Measurements from ENCODE around the gene LIAS. TPM values are rescaled to one million over a fixed set of nuclear protein-coding genes. Genes with fewer than 3 reads are reported as not detected.

The LIAS gene
- total RNA-seq, 4 donors from 2014 or later: 2.6 to 27.3 (median 13.0) TPM

- in situ Hi-C loops (cut with MboI; ENCODE audit: low pct_ligation_motif_present in 1 of 4, low pct_unique_long_range_greater_than_20kb in 1 of 4, low sequenced_read_pairs in 3 of 4) (loop anchor here in 1 of 4 donors (10.0 kb wide), 1 partner anchor 170 kb away; the partner anchor contains the start of gene SMIM14), intact Hi-C loops (cut with DNase I; ENCODE audit: low total_unique reads) (loop anchor here (10.0 kb wide), 1 partner anchor 510 kb away; the partner anchor contains the start of gene PDS5A)
- Histone ChIP-seq H3K36me3 (peaks cover 0 to 22% (median 8%) of the 10 kb centered on the region in 4 donors), H3K4me1 (peaks cover 0 to 26% (median 7%) of the 10 kb centered on the region in 4 donors), H3K27me3 (no peaks in the 10 kb centered on the region), H3K9me3 (no peaks in the 10 kb centered on the region), H3K27ac (peak overlapping the region in 2 of 4 donors; percentile 18 to 63), H3K4me3 (no peak overlapping the region)
- WGBS, 2 donors (ENCODE audit: low coverage in 1 of 2): 40% methylated on average over 2 of the region's 2 CpGs; no CpG with 5 or more reads in 1 of the 2 donors
- no peak for DNase-seq
- TF ChIP-seq CTCF (IDR thresholded peaks at IDR 0.05) (no peak), POLR2A (IDR thresholded peaks at IDR 0.05) (no peak), POLR2AphosphoS5 (IDR thresholded peaks at IDR 0.05) (peak in 1 of 3 donors; percentile 37), EP300 (IDR thresholded peaks at IDR 0.05; ENCODE audit: low read depth) (no peak)
Measured at GRCh38 chr4:39464886-39465501, 6.1 kb downstream of the LIAS start.

GRCh38 chr4:39466747-39467146 is 7.9 kb downstream of the LIAS start:
- Histone ChIP-seq H3K36me3 (peaks cover 0 to 26% (median 8%) of the 10 kb centered on the region in 4 donors), H3K27me3 (no peaks in the 10 kb centered on the region), H3K4me3 (no peak overlapping the region), H3K9me3 (no peaks in the 10 kb centered on the region), H3K27ac (peak overlapping the region; percentile 38 to 63 (median 50)), H3K4me1 (peaks cover 0 to 22% (median 7%) of the 10 kb centered on the region in 4 donors)
- in situ Hi-C loops (cut with MboI; ENCODE audit: low pct_ligation_motif_present in 1 of 4, low pct_unique_long_range_greater_than_20kb in 1 of 4, low sequenced_read_pairs in 3 of 4) (loop anchor here in 1 of 4 donors (10.0 kb wide), 1 partner anchor 168 kb away; the partner anchor contains the start of gene SMIM14), intact Hi-C loops (cut with DNase I; ENCODE audit: low total_unique reads) (loop anchor here (10.0 kb wide), 1 partner anchor 508 kb away; the partner anchor contains the start of gene PDS5A)
- 49 to 64% methylated on average over 4 of the region's 4 CpGs for WGBS, 2 donors (ENCODE audit: low coverage in 1 of 2)
- no peak for TF ChIP-seq CTCF (IDR thresholded peaks at IDR 0.05)
- TF ChIP-seq EP300 (IDR thresholded peaks at IDR 0.05; ENCODE audit: low read depth): no peak
- no peak for DNase-seq

DNA sequence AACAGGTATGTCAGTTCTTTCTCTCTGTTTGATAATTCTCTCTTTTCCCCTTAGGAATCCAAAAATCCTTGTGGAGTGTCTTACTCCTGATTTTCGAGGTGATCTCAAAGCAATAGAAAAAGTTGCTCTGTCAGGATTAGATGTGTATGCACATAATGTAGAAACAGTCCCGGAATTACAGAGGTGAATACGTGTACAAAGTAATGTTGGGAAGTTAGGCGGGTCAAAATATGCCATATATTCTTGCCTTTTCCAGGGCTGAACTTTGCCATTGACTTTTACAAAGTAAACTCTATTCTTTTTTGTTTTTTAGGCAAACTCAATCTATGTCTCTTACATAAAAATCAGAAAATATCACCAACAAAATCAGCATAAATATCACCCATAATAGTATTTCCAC is 8.6 kb downstream of the LIAS start:
- no peak for DNase-seq
- Histone ChIP-seq H3K9me3 (no peaks in the 10 kb centered on the region), H3K4me3 (no peak overlapping the region), H3K36me3 (peaks cover 0 to 32% (median 7%) of the 10 kb centered on the region in 4 donors), H3K4me1 (peaks cover 0 to 22% (median 7%) of the 10 kb centered on the region in 4 donors), H3K27me3 (no peaks in the 10 kb centered on the region), H3K27ac (peak overlapping the region in 3 of 4 donors; percentile 10 to 63 (median 57))
- intact Hi-C loops (cut with DNase I; ENCODE audit: low total_unique reads) (loop anchor here (10.0 kb wide), 1 partner anchor 507 kb away; the partner anchor contains the start of gene PDS5A), in situ Hi-C loops (cut with MboI; ENCODE audit: low pct_ligation_motif_present in 1 of 4, low pct_unique_long_range_greater_than_20kb in 1 of 4, low sequenced_read_pairs in 3 of 4) (loop anchor here in 1 of 4 donors (10.0 kb wide), 1 partner anchor 167 kb away; the partner anchor contains the start of gene SMIM14)
- no peak for TF ChIP-seq EP300 (IDR thresholded peaks at IDR 0.05; ENCODE audit: low read depth)
- no peak for TF ChIP-seq POLR2AphosphoS5 (IDR thresholded peaks at IDR 0.05)
- no peak for TF ChIP-seq CTCF (IDR thresholded peaks at IDR 0.05)
- no peak for TF ChIP-seq POLR2A (IDR thresholded peaks at IDR 0.05)
- WGBS, 2 donors (ENCODE audit: low coverage in 1 of 2): 49 to 69% methylated on average over 4 of the region's 4 CpGs

DNA sequence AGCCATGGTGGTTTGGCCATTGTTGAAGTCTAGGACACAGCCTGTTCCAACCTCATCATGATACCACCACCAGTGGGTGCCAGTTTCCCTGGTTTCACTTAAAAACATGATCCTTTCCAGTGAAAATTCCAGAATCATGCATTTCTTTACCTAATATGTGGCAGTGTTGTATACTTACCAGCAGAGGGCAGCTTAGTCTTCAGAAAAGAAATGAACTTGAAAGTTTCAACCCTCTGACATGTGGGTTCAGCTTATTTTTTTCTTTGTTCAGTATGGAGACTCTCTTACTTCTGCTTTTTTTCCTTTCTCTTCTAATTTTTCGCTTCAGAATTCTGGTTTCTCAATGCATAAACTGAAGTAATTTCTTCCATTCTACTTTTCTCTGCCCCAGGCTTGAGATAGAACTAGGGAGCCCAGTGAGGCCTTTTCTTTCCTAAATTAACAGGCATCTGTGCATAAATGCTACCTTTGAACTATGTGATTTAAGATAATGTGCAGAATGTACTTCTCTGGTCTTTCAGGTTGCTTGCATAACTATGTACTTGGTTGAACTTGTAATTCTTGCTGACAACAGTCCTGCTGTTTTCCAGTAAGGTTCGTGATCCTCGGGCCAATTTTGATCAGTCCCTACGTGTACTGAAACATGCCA is 10.7 kb downstream of the LIAS start:
- Histone ChIP-seq H3K4me3 (no peak overlapping the region), H3K27me3 (no peaks in the 10 kb centered on the region)
- in situ Hi-C loops (cut with MboI; ENCODE audit: low pct_ligation_motif_present in 1 of 4, low pct_unique_long_range_greater_than_20kb in 1 of 4, low sequenced_read_pairs in 3 of 4): loop anchor here in 3 of 4 donors (10.0 kb wide), 3 partner anchors 165 to 505 kb away; partner anchors contain the start of genes PDS5A (in 1 of the 3) and SMIM14 (in 1 of the 3)

More for the DNA sequence above, 10.7 kb downstream of the LIAS start:
- WGBS, 2 donors (ENCODE audit: low coverage in 1 of 2): 61 to 76% methylated on average over 4 of the region's 4 CpGs
- H3K27ac ChIP-seq: peak overlapping the region; percentile 17 to 61 (median 39)
- no peaks in the 10 kb centered on the region for H3K9me3 ChIP-seq
- TF ChIP-seq POLR2A (IDR thresholded peaks at IDR 0.05) (no peak), POLR2AphosphoS5 (IDR thresholded peaks at IDR 0.05) (no peak), CTCF (IDR thresholded peaks at IDR 0.05) (peak; percentile 72 to 91 (median 82)), EP300 (IDR thresholded peaks at IDR 0.05; ENCODE audit: low read depth) (no peak)
- no peak for DNase-seq
- H3K4me1 ChIP-seq: peaks cover 0 to 22% (median 7%) of the 10 kb centered on the region in 4 donors
- intact Hi-C loops (cut with DNase I; ENCODE audit: low total_unique reads): loop anchor here (10.0 kb wide), 1 partner anchor 505 kb away; the partner anchor contains the start of gene PDS5A
- H3K36me3 ChIP-seq: peaks cover 0 to 20% (median 4%) of the 10 kb centered on the region in 4 donors

Data from transverse colon (tissue), 4 donors.